ENCODE data around the gene CDX1. TPM values are rescaled to one million over a fixed set of nuclear protein-coding genes. Genes with fewer than 3 reads are reported as not detected.

Gene CDX1
- total RNA-seq, 1 donor from 2014 or later, result 1.0 TPM

DNA sequence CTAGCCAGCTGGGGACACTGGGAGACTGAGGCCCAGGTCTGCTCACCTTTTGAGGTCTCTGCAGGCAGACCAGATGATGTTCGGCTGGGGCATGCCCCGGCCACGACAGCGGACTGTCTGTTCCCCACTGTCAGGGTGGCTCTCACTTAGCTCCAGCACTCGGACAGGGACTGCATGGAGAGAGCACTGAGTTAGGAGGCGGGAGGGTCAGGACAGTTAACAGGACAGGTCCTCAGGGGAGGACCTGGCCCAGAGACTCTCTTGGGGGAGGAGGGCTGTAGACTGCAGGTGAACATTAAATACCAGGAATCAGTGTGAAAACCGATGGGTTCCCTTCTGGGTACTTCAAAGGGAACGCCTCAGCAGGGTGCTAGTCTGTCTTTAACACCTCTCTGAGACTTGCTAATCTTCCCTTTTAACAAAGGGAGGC, 36.1 kb upstream of the CDX1 start:
- TF ChIP-seq CTCF (IDR thresholded peaks at IDR 0.05), result no peak
- Mint-ChIP-seq H3K27me3 (ENCODE audit: unreplicated experiment) (no peaks in the 10 kb centered on the region), H3K9me3 (ENCODE audit: unreplicated experiment) (no peaks in the 10 kb centered on the region), H3K36me3 (ENCODE audit: unreplicated experiment) (peaks cover 83% of the 10 kb centered on the region), H3K4me1 (ENCODE audit: unreplicated experiment) (peaks cover 58% of the 10 kb centered on the region), H3K27ac (ENCODE audit: unreplicated experiment) (peak overlapping the region; percentile 74), H3K4me3 (ENCODE audit: unreplicated experiment) (no peak overlapping the region)
- no peak for DNase-seq (ENCODE audit: extremely low spot score, unreplicated experiment)

DNA sequence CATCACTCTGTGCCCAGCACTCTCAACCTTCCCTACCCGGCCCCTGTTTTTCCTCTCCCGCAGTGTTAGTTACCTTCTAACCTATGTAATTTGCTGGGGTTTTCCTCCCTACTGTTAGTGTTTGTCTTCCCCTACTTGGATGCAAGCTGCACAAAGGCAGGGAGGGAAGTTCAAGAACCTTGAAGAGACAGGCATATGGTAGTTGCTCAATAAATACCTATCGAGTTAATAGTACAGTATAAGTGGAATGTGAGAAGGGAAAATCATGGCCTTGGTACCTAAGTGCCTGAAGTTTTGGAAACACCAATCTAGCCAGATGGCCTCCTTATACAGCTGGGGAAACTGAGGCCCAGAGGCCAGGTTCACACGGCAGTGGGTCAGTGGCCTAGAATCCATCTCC, 35.1 kb upstream of the CDX1 start:
- no peak for DNase-seq (ENCODE audit: extremely low spot score, unreplicated experiment)
- no peak for TF ChIP-seq CTCF (IDR thresholded peaks at IDR 0.05)
- H3K27me3 Mint-ChIP-seq (ENCODE audit: unreplicated experiment), result no peaks in the 10 kb centered on the region

DNA sequence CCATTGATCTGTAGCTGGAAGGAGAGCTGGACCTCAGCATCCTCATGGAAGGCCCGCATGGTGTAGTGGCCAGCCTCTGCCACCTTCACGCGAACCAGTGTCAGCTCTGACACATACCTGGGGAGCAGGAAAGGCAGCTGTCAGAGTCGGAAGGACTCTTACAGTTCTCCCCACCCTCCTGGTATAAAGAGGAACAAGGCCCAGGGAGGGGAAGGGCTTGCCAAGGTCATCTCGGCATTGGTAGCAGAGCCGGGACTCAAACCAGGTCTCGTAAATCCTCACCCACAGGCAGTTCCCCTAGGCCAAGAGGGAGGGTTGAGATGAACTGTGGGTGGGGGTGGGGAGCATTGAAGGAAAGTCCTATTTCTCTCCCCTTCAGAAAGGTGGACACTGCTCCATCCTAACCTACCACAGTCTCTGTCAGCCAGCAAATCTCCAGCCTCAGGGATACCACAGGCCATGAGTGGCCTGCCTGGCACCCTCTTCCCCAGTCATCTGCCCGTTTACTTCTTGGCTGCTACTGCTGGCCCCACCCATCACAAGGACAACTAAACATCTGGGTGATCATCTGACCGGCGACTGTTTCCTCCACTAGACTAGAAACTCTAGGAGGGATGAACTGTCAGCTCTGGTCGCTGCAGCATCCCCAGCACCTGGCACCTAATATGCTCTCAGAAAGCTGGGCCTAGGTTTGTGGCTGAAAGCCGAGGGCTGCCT, 34.4 kb upstream of the CDX1 start:
- TF ChIP-seq CTCF (IDR thresholded peaks at IDR 0.05), result no peak
- Mint-ChIP-seq H3K4me3 (ENCODE audit: unreplicated experiment) (no peak overlapping the region), H3K9me3 (ENCODE audit: unreplicated experiment) (no peaks in the 10 kb centered on the region), H3K27ac (ENCODE audit: unreplicated experiment) (peak overlapping the region; percentile 44), H3K36me3 (ENCODE audit: unreplicated experiment) (peaks cover 75% of the 10 kb centered on the region), H3K4me1 (ENCODE audit: unreplicated experiment) (peaks cover 73% of the 10 kb centered on the region), H3K27me3 (ENCODE audit: unreplicated experiment) (no peaks in the 10 kb centered on the region)
- DNase-seq (ENCODE audit: extremely low spot score, unreplicated experiment), result no peak

More for the DNA sequence above, 35.1 kb upstream of the CDX1 start:
- Mint-ChIP-seq H3K9me3 (ENCODE audit: unreplicated experiment) (no peaks in the 10 kb centered on the region), H3K27ac (ENCODE audit: unreplicated experiment) (peak overlapping the region; percentile 74), H3K4me1 (ENCODE audit: unreplicated experiment) (peaks cover 66% of the 10 kb centered on the region), H3K36me3 (ENCODE audit: unreplicated experiment) (peaks cover 79% of the 10 kb centered on the region), H3K4me3 (ENCODE audit: unreplicated experiment) (no peak overlapping the region)

DNA sequence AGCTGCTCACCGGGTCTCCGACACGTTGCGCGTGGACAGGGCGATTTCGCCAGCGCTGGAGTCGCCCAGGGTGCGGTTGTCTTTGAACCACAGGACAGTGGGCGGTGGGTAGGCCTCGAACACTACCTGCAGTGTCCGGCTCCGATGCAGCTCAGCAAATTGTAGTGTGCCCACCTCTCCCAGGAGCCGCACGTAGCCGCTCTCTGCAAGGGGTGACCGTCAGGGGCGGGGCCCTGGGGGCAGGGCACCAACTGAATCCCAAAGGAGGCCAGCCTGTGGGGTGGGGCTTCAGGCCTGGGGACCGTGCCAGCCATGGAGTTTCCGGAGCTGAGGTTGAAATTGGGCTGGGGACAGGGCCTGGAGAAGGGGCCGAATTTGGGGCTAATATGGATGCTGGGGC, 33.8 kb upstream of the CDX1 start:
- no peak for TF ChIP-seq CTCF (IDR thresholded peaks at IDR 0.05)
- Mint-ChIP-seq H3K9me3 (ENCODE audit: unreplicated experiment) (no peaks in the 10 kb centered on the region), H3K4me3 (ENCODE audit: unreplicated experiment) (no peak overlapping the region), H3K4me1 (ENCODE audit: unreplicated experiment) (peaks cover 79% of the 10 kb centered on the region), H3K27ac (ENCODE audit: unreplicated experiment) (peak overlapping the region; percentile 72), H3K27me3 (ENCODE audit: unreplicated experiment) (no peaks in the 10 kb centered on the region), H3K36me3 (ENCODE audit: unreplicated experiment) (peaks cover 73% of the 10 kb centered on the region)
- no peak for DNase-seq (ENCODE audit: extremely low spot score, unreplicated experiment)

DNA sequence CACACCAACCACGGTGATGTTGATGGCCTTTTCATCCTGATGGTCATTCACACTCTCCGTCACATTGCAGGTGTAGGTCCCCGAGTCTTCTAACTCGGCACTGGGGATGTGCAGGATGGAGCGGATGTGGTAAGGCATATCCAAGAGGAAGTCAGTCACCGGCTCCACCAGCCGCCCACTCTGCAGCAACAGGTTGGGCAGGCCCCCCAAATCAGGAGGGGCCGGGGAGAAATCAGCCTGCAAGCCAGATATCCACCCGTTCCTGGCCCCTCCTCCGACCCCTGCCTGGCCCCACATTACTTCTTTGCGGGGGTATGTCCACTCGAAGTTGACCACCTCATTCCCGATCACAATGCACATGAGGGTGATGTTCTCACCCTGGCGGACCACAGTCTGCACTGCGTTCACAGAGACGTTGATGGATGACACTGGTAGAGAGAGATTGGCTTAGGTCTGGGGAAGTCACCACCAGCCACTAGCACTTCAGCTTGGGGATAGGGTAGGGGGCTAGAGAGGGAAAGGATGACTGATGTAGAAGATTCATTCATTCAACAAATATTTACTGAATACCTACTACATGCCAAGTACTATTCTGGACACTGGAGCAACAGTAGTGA, 32.9 kb upstream of the CDX1 start:
- no peak for TF ChIP-seq CTCF (IDR thresholded peaks at IDR 0.05)
- DNase-seq (ENCODE audit: extremely low spot score, unreplicated experiment), result no peak
- Mint-ChIP-seq H3K9me3 (ENCODE audit: unreplicated experiment) (no peaks in the 10 kb centered on the region), H3K27me3 (ENCODE audit: unreplicated experiment) (no peaks in the 10 kb centered on the region), H3K36me3 (ENCODE audit: unreplicated experiment) (peaks cover 63% of the 10 kb centered on the region), H3K4me1 (ENCODE audit: unreplicated experiment) (peaks cover 85% of the 10 kb centered on the region), H3K4me3 (ENCODE audit: unreplicated experiment) (no peak overlapping the region), H3K27ac (ENCODE audit: unreplicated experiment) (peak overlapping the region; percentile 72)

Data from osteocyte (in vitro differentiated cells).